Measurements from ENCODE around the gene CES3.
"Not testable (repeated sequence)": the region's sequence is repeated elsewhere in the genome, so short reads cannot be mapped to it uniquely, and the experiment has no call there.

CES3 gene

GRCh38 chr16:66958857-66959703 lies 2.0 kb upstream of the CES3 start:
- no peak for TF ChIP-seq ZNF274 (IDR thresholded peaks at IDR 0.05; ENCODE audit: low read depth, low read length)
- H3K4me3 ChIP-seq (ENCODE audit: low read length) = no peak overlapping the region

GRCh38 chr16:66959704-66960161 lies 1.3 kb upstream of the CES3 start:
- TF ChIP-seq ZNF274 (IDR thresholded peaks at IDR 0.05; ENCODE audit: low read depth, low read length) = no peak
- H3K4me3 ChIP-seq (ENCODE audit: low read length) = no peak overlapping the region

- TF ChIP-seq ZNF274 (IDR thresholded peaks at IDR 0.05; ENCODE audit: low read depth, low read length) = no peak
Observed at GRCh38 chr16:66960270-66960669, 796 bp upstream of the CES3 start.

GRCh38 chr16:66961914-66962313 lies 848 bp downstream of the CES3 start:
- no peak for TF ChIP-seq ZNF274 (IDR thresholded peaks at IDR 0.05; ENCODE audit: low read depth, low read length)
- no peak overlapping the region for H3K4me3 ChIP-seq (ENCODE audit: low read length)

More at GRCh38 chr16:66960270-66960669, 796 bp upstream of the CES3 start:
- H3K4me3 ChIP-seq (ENCODE audit: low read length) = no peak overlapping the region

GRCh38 chr16:66964049-66964448 lies 3.0 kb downstream of the CES3 start:
- H3K4me3 ChIP-seq (ENCODE audit: low read length) = no peak overlapping the region
- no peak for TF ChIP-seq ZNF274 (IDR thresholded peaks at IDR 0.05; ENCODE audit: low read depth, low read length)

- no peak overlapping the region for H3K4me3 ChIP-seq (ENCODE audit: low read length)
- TF ChIP-seq ZNF274 (IDR thresholded peaks at IDR 0.05; ENCODE audit: low read depth, low read length) = no peak
Observed at GRCh38 chr16:66968847-66969246, 7.8 kb downstream of the CES3 start.

- no peak overlapping the region for H3K4me3 ChIP-seq (ENCODE audit: low read length)
- TF ChIP-seq ZNF274 (IDR thresholded peaks at IDR 0.05; ENCODE audit: low read depth, low read length) = no peak
Observed at GRCh38 chr16:66970775-66971720, 10.0 kb downstream of the CES3 start.

GRCh38 chr16:66972983-66973382 lies 11.9 kb downstream of the CES3 start:
- no peak for TF ChIP-seq ZNF274 (IDR thresholded peaks at IDR 0.05; ENCODE audit: low read depth, low read length)
- H3K4me3 ChIP-seq (ENCODE audit: low read length) = no peak overlapping the region

- H3K4me3 ChIP-seq (ENCODE audit: low read length) = no peak overlapping the region
- TF ChIP-seq ZNF274 (IDR thresholded peaks at IDR 0.05; ENCODE audit: low read depth, low read length) = no peak
Observed at GRCh38 chr16:66973716-66974115, 12.7 kb downstream of the CES3 start.

GRCh38 chr16:66974156-66974931 lies 13.3 kb downstream of the CES3 start:
- H3K4me3 ChIP-seq (ENCODE audit: low read length) = not testable (repeated sequence)

GRCh38 chr16:66974932-66975246 lies 13.8 kb downstream of the CES3 start:
- H3K4me3 ChIP-seq (ENCODE audit: low read length) = not testable (repeated sequence)

GRCh38 chr16:66975302-66975893 lies 14.3 kb downstream of the CES3 start:
- no peak for TF ChIP-seq ZNF274 (IDR thresholded peaks at IDR 0.05; ENCODE audit: low read depth, low read length)
- H3K4me3 ChIP-seq (ENCODE audit: low read length) = no peak overlapping the region

- H3K4me3 ChIP-seq (ENCODE audit: low read length) = no peak overlapping the region
- TF ChIP-seq ZNF274 (IDR thresholded peaks at IDR 0.05; ENCODE audit: low read depth, low read length) = no peak
Observed at GRCh38 chr16:66976746-66977145, 15.7 kb downstream of the CES3 start.

Measured in GM08714 (cell line).